WERI-Rb-1 (cell line): ENCODE measurements around the gene LITAFD.

Source experiments
- DNase-seq: peaks from one replicate; pipeline ENCODE4 v3.0.0-alpha.2; 2020
- H3K27ac ChIP-seq: fragments of 250-450 bp; sonication (Bioruptor Pico); 2 replicates; pipeline ENCODE4 v1.5.1; 2020; ENCODE audit warnings: mild to moderate bottlenecking, moderate library complexity
- H3K27me3 ChIP-seq: fragments of 250-450 bp; sonication (Bioruptor Pico); 2 replicates; pipeline ENCODE4 v1.5.1; 2021; ENCODE audit warnings: mild to moderate bottlenecking, low read depth, moderate library complexity; ENCODE audit not compliant: insufficient read depth, severe bottlenecking
- H3K36me3 ChIP-seq: fragments of 250-450 bp; sonication (Bioruptor Pico); 2 replicates; pipeline ENCODE4 v1.5.1; 2020; ENCODE audit warnings: mild to moderate bottlenecking, moderate library complexity
- H3K4me3 ChIP-seq: 2 replicates; pipeline ENCODE4 v1.5.1; 2011; ENCODE audit warnings: low read depth, mild to moderate bottlenecking, control low read depth, low read length
- H3K9me3 ChIP-seq: fragments of 250-450 bp; sonication (Bioruptor Pico); 2 replicates; pipeline ENCODE4 v1.5.1; 2021; ENCODE audit warnings: mild to moderate bottlenecking, moderate library complexity; ENCODE audit not compliant: severe bottlenecking
- CTCF ChIP-seq: IDR thresholded peaks from 2 replicates; pipeline ENCODE4 v1.5.1; 2011; ENCODE audit warnings: low read depth, mild to moderate bottlenecking, control low read depth, inconsistent platforms, low read length

The LITAFD gene

GRCh38 chr16:8861563-8862308 is 20.4 kb upstream of the LITAFD start:
- H3K4me3 ChIP-seq: no peak overlapping the region
- H3K9me3 ChIP-seq: no peaks in the 10 kb centered on the region
- no peak overlapping the region for H3K27ac ChIP-seq
- no peaks in the 10 kb centered on the region for H3K27me3 ChIP-seq
- no peak for TF ChIP-seq CTCF
- peaks cover 66% of the 10 kb centered on the region for H3K36me3 ChIP-seq
- no peak for DNase-seq

GRCh38 chr16:8862309-8863130 is 19.6 kb upstream of the LITAFD start:
- H3K27ac ChIP-seq: no peak overlapping the region
- TF ChIP-seq CTCF: no peak

GRCh38 chr16:8863594-8864424 is 18.3 kb upstream of the LITAFD start:
- Histone ChIP-seq H3K27ac (no peak overlapping the region), H3K27me3 (no peaks in the 10 kb centered on the region), H3K9me3 (no peaks in the 10 kb centered on the region), H3K36me3 (peaks cover 67% of the 10 kb centered on the region), H3K4me3 (no peak overlapping the region)
- DNase-seq: no peak
- 0 out of 2 replicates have a peak, but pooled peaks have one; percentile 13 for TF ChIP-seq CTCF

More at GRCh38 chr16:8862309-8863130, 19.6 kb upstream of the LITAFD start:
- no peak for DNase-seq
- Histone ChIP-seq H3K27me3 (no peaks in the 10 kb centered on the region), H3K9me3 (no peaks in the 10 kb centered on the region), H3K4me3 (no peak overlapping the region), H3K36me3 (peaks cover 68% of the 10 kb centered on the region)

- no peak for DNase-seq
- TF ChIP-seq CTCF: no peak
- no peak overlapping the region for H3K4me3 ChIP-seq
- H3K36me3 ChIP-seq: peaks cover 61% of the 10 kb centered on the region
- no peak overlapping the region for H3K27ac ChIP-seq
- no peaks in the 10 kb centered on the region for H3K27me3 ChIP-seq
- no peaks in the 10 kb centered on the region for H3K9me3 ChIP-seq
Measured at GRCh38 chr16:8864480-8865110, 17.6 kb upstream of the LITAFD start.

- TF ChIP-seq CTCF: no peak
- DNase-seq: no peak
- Histone ChIP-seq H3K36me3 (peaks cover 55% of the 10 kb centered on the region), H3K4me3 (no peak overlapping the region), H3K9me3 (no peaks in the 10 kb centered on the region), H3K27me3 (no peaks in the 10 kb centered on the region), H3K27ac (no peak overlapping the region)
Measured at GRCh38 chr16:8865145-8865882, 16.8 kb upstream of the LITAFD start.
